ENCODE data around the gene LZTS3. TPM values are rescaled to one million over a fixed set of nuclear protein-coding genes. Genes with fewer than 3 reads are reported as not detected.

Gene LZTS3
- total and polyA plus RNA-seq, 2 of the 13 experiments (the other 11 are each of a cell fraction or from before 2014, with no cell fraction given), result 10.1 to 31.3 TPM

- TF ChIP-seq ARID4A (CRISPR knock-in tag; IDR thresholded peaks at IDR 0.05; ENCODE audit: borderline replicate concordance) (no peak), ZFX (CRISPR knock-in tag; IDR thresholded peaks at IDR 0.05; ENCODE audit: low read depth) (peak; percentile 9; the same call in 1 of the 2 replicates), ZNF484 (CRISPR knock-in tag; IDR thresholded peaks at IDR 0.05; ENCODE audit: borderline replicate concordance, low read depth) (no peak), ZBED4 (CRISPR knock-in tag; IDR thresholded peaks at IDR 0.05; ENCODE audit: borderline replicate concordance) (no peak), ARID2 (CRISPR knock-in tag; IDR thresholded peaks at IDR 0.05; ENCODE audit: borderline replicate concordance) (0 out of 2 replicates have a peak, but pooled peaks have one; percentile 46), CREM (IDR thresholded peaks at IDR 0.05) (no peak), CREM (CRISPR knock-in tag; IDR thresholded peaks at IDR 0.05) (no peak), MAZ (IDR thresholded peaks at IDR 0.05; ENCODE audit: borderline replicate concordance, low read depth, low read length) (no peak), MAZ (CRISPR knock-in tag; IDR thresholded peaks at IDR 0.05; ENCODE audit: low read depth) (no peak), SOX6 (IDR thresholded peaks at IDR 0.05) (no peak), SOX6 (CRISPR knock-in tag; IDR thresholded peaks at IDR 0.05) (peak; percentile 23; the same call in 1 of the 2 replicates), ZNF674 (CRISPR knock-in tag; IDR thresholded peaks at IDR 0.05; ENCODE audit: low read depth) (no peak), ZNF589 (CRISPR knock-in tag; conservative IDR thresholded peaks at IDR 0.05) (no peak), ZBTB33 (CRISPR knock-in tag; IDR thresholded peaks at IDR 0.05) (no peak), MZF1 (CRISPR knock-in tag; IDR thresholded peaks at IDR 0.05; ENCODE audit: borderline replicate concordance) (0 out of 2 replicates have a peak, but pooled peaks have one; percentile 41), ZNF382 (CRISPR knock-in tag; IDR thresholded peaks at IDR 0.05; ENCODE audit: borderline replicate concordance) (no peak), PREB (CRISPR knock-in tag; IDR thresholded peaks at IDR 0.05) (no peak), ZNF460 (CRISPR knock-in tag; IDR thresholded peaks at IDR 0.05; ENCODE audit: borderline replicate concordance) (no peak)
Observed at GRCh38 chr20:3171391-3172125, 1.8 kb downstream of the LZTS3 start (continued).
